GM12878 (cell line): ENCODE measurements around the gene MARCHF9. TPM values are rescaled to one million over a fixed set of nuclear protein-coding genes. Genes with fewer than 3 reads are reported as not detected.

Experiments used
- CBFB ChIP-seq: IDR thresholded peaks from 2 replicates; pipeline ENCODE4 v1.6.1; 2016; ENCODE audit warnings: antibody characterized with exemption, low read depth
- CEBPZ ChIP-seq: fragments of 150-350 bp; IDR thresholded peaks from 2 replicates; pipeline ENCODE4 v1.6.1; 2016; ENCODE audit warnings: low read depth, low read length
- FOXK2 ChIP-seq: fragments of 450-650 bp; IDR thresholded peaks from 2 replicates; pipeline ENCODE4 v1.6.1; 2017; ENCODE audit warnings: mild to moderate bottlenecking, moderate library complexity
- IRF5 ChIP-seq: fragments of 450-650 bp; IDR thresholded peaks from 2 replicates; pipeline ENCODE4 v1.6.1; 2017; ENCODE audit warnings: borderline replicate concordance
- POLR2AphosphoS5 ChIP-seq: IDR thresholded peaks from 2 replicates; pipeline ENCODE4 v1.6.1; 2011; ENCODE audit warnings: mild to moderate bottlenecking, low read length, inconsistent platforms
- SIX5 ChIP-seq: IDR thresholded peaks from 2 replicates; pipeline ENCODE4 v1.6.1; 2011; ENCODE audit warnings: mild to moderate bottlenecking, low read depth, low read length, moderate library complexity; ENCODE audit not compliant: severe bottlenecking
- ZNF592 ChIP-seq: fragments of 450-650 bp; IDR thresholded peaks from 2 replicates; pipeline ENCODE4 v1.6.1; 2017; ENCODE audit warnings: mild to moderate bottlenecking, moderate library complexity
- polyA plus RNA-seq, 11 experiments: library from polyadenylated mRNA; depleted of rRNA in 4 of 11; unstranded in 6 of 11; stranded (reverse) in 5 of 11; fragments of >200 nt; fragmentation: Nextera tagmentation in 4 of 11; fragmentation: Illumina TruSeq in 1 of 11; extraction: Ambion mirVana in 4 of 11; extraction: Trizol in 1 of 11; gene quantifications; 1 replicate in 1 of 11; 2 replicates in 10 of 11; pipeline versions ENCODE4 v1.2.1 to v1.2.3, GENCODE V29; 2011 to 2016; ENCODE audit warnings: inconsistent platforms in 2 of 11, missing spikeins in 2 of 11, low read depth in 1 of 11
- total RNA-seq, 4 experiments: library from RNA; depleted of rRNA in 3 of 4; stranded (reverse); fragments of >200 nt in 3 of 4; fragmentation: Illumina TruSeq in 1 of 4; extraction: Trizol in 1 of 4; gene quantifications; 2 replicates each; pipeline versions ENCODE4 v1.2.1 to v1.2.3, GENCODE V29; 2013 to 2021

MARCHF9 gene
- total and polyA plus RNA-seq, 10 of the 15 experiments (the other 5 are each of a cell fraction or from before 2014, with no cell fraction given): 2.4 to 29.3 (median 13.0) TPM

GRCh38 chr12:57708296-57708695 lies 46.6 kb upstream of the MARCHF9 start (continued):
- TF ChIP-seq ZNF592 (no peak), SIX5 (no peak), IRF5 (no peak), CEBPZ (no peak), CBFB (no peak), FOXK2 (no peak), POLR2AphosphoS5 (no peak)
